Adrenal gland (tissue), 5 donors: ENCODE measurements around the gene TEX13D.

ENCODE experiments used
- POLR2A ChIP-seq, 2 donors: fragments of 450-650 bp; IDR thresholded peaks; one replicate each; pipeline ENCODE4 v1.6.1; 2017; ENCODE audit warnings: antibody characterized with exemption in 2 of 2, mild to moderate bottlenecking in 2 of 2, moderate library complexity in 1 of 2
- TF ChIP-seq, protein P1 (sequence below), 6 experiments: fragments of 450-650 bp in 4 of 6; fragments of 200-600 bp in 2 of 6; sonication (generic) in 1 of 6; IDR thresholded peaks; 1 replicate in 5 of 6; 2 replicates in 1 of 6; pipeline versions ENCODE4 v1.5.1 to v1.8.0; 2016 to 2021; ENCODE audit warnings: antibody characterized with exemption in 6 of 6, mild to moderate bottlenecking in 2 of 6, moderate library complexity in 1 of 6
- donor health status: DM: no; HTN: no; CAD: no.

DNA sequence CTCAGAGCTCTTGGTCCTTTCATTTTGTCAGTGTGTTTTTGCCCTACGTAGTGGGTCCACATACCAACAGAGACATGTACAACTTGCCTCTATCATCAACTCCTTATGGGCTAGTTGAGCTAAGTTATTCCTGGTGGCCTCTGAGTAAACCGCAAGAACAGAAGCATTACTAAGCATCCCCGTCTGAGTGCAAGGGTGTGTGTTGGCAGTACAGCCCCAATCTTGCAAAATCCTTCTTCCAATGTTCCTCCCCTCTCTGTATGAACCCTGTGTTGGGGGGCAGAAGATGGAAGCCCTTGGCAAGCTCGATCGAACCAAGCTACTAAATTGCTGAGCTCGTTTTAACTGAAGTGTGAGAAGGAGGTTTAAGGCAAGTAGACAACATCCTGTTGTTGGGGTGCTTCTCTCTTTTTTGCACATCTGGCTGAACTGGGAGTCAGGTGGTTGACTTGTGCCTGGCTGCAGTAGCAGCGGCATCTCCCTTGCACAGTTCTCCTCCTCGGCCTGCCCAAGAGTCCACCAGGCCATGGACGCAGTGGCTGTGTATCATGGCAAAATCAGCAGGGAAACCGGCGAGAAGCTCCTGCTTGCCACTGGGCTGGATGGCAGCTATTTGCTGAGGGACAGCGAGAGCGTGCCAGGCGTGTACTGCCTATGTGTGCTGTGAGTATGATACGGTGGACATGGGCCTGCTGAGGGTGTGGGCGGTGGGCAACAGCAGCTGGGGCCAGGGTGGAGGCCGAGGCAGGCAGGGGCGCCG lies 13.8 kb downstream of the TEX13D start, which contains the start of gene SH2D1A:
- TF ChIP-seq POLR2A (IDR thresholded peaks at IDR 0.05): no peak
- TF ChIP-seq, protein P1, sequence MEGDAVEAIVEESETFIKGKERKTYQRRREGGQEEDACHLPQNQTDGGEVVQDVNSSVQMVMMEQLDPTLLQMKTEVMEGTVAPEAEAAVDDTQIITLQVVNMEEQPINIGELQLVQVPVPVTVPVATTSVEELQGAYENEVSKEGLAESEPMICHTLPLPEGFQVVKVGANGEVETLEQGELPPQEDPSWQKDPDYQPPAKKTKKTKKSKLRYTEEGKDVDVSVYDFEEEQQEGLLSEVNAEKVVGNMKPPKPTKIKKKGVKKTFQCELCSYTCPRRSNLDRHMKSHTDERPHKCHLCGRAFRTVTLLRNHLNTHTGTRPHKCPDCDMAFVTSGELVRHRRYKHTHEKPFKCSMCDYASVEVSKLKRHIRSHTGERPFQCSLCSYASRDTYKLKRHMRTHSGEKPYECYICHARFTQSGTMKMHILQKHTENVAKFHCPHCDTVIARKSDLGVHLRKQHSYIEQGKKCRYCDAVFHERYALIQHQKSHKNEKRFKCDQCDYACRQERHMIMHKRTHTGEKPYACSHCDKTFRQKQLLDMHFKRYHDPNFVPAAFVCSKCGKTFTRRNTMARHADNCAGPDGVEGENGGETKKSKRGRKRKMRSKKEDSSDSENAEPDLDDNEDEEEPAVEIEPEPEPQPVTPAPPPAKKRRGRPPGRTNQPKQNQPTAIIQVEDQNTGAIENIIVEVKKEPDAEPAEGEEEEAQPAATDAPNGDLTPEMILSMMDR (IDR thresholded peaks at IDR 0.05): no peak
